Stimulated activated naive CD4-positive, alpha-beta T cell treated with Interleukin-2 at 50 U/mL for 16 hours (primary cell): ENCODE measurements around the gene PALMD.

ENCODE experiments used
- DNase-seq: peaks from one replicate; lab custom pipeline; 2025; lab: John Stamatoyannopoulos, UW

Gene PALMD, protein sequence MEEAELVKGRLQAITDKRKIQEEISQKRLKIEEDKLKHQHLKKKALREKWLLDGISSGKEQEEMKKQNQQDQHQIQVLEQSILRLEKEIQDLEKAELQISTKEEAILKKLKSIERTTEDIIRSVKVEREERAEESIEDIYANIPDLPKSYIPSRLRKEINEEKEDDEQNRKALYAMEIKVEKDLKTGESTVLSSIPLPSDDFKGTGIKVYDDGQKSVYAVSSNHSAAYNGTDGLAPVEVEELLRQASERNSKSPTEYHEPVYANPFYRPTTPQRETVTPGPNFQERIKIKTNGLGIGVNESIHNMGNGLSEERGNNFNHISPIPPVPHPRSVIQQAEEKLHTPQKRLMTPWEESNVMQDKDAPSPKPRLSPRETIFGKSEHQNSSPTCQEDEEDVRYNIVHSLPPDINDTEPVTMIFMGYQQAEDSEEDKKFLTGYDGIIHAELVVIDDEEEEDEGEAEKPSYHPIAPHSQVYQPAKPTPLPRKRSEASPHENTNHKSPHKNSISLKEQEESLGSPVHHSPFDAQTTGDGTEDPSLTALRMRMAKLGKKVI

DNA sequence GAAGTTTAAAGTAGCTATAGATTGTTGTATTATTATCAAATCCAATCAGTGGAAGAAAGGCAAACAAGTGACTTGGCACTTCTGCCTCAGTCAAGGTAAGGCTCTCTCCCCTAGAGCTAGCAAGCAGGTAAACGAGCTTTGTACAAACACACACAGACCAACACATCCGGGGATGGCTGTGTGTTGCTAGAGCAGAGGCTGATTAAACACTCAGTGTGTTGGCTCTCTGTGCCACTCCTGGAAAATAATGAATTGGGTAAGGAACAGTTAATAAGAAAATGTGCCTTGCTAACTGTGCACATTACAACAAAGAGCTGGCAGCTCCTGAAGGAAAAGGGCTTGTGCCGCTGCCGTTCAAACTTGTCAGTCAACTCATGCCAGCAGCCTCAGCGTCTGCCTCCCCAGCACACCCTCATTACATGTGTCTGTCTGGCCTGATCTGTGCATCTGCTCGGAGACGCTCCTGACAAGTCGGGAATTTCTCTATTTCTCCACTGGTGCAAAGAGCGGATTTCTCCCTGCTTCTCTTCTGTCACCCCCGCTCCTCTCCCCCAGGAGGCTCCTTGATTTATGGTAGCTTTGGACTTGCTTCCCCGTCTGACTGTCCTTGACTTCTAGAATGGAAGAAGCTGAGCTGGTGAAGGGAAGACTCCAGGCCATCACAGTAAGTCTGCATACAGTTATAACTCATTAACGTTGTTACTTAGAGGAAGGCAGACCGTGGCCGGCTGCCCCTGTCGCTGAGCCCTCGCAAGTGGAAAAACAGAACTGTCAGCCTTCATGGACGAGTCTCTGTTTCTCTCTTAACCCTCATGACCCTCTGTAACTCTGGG lies at the start of gene PALMD:
Gene PALMD (plus strand): TSS at position 415 of the 833 bp plus-strand sequence. CDS start 205 bp downstream, at position 620.
- DNase-seq: no peak

DNA sequence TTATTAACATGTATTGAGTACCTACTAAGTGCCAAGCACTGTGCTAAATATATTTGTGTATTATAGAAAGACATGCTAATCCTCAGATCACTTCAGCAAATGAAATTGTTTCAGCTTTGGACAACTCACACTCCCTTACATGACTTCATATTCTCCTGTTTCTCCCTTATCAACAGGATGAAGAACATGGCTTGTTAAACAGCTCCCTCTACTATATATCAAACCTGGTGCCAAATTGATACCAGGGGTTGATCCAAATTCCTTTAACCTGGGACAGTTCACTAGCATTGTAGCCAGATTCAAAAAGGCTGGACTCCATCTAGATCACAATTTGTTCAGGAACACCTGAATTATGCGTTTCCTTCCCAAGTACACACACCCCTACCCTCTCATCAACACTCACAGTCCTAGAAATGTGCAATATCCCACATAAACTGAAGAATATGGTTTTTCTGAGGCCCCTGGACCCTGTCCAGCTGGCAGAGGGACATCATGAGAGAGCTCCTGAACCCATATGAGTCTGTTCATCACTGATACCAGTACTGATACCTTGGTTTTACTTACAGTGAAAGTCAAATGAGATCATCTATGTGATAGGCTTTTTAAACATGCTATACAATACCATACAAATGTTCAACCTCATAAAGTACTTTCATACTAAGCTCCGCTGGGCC lies 47.0 kb upstream of the PALMD start:
- DNase-seq: no peak

DNA sequence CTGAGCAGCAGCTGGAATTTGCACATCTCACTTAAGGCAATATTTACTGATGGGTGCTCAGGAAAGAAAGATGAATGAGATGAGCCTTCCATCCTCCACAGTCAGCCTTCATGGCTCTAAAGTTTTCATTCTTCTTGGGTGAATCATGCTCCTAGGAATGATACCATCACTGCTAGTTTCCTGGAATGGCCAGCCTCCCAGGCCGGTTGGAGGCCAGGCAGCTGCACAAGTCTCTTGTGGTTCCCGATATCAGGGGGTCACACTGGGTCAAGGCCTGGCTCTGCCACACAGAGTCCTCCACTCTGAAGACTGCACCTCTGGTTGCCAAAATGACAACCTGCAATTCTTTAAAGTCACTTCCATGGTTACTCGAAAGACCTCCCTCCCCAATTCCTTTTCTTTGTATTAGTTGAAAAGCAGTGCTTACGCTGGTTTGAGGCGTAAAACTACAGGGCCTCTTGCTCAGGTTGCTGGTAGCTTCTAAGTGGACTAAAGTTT lies 46.2 kb upstream of the PALMD start:
- DNase-seq: no peak

DNA sequence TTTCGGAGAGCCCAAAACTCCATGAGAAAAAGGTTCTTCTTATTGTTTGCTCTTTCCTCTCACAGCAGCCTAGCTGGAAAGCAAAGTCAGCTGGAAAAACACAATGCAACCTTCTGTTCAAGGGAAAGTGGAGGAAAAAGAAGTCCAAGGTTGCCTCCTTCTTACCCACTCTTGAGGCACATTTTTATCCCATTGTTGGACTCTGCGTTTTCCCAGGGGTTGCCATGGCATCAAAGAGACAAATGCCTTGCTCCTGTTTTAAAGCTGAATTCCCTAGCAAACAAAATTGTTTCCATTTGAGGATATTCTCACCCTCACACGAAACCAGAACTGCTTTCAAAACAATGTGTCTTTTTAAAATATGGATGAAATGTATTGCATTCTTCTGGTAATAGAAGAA lies 45.1 kb upstream of the PALMD start:
- DNase-seq: no peak

DNA sequence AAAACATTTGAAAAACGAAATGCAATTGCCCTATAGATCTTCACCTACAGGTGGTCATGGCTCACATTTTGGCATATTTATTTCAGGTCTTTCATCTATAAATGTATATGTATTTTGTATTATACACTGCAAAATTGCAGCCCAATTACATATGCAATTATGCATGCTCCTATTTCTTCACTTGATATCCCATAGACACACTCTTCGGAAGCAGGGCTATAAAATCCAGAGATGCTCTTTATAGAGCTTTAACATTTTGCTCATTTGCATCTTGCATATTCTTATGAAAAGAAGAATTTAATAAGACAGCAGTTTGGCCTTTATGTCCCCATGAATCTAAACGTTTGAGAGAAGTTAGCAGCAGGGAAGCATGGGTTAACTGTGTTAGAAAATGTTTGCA lies 44.7 kb upstream of the PALMD start:
- DNase-seq: no peak

DNA sequence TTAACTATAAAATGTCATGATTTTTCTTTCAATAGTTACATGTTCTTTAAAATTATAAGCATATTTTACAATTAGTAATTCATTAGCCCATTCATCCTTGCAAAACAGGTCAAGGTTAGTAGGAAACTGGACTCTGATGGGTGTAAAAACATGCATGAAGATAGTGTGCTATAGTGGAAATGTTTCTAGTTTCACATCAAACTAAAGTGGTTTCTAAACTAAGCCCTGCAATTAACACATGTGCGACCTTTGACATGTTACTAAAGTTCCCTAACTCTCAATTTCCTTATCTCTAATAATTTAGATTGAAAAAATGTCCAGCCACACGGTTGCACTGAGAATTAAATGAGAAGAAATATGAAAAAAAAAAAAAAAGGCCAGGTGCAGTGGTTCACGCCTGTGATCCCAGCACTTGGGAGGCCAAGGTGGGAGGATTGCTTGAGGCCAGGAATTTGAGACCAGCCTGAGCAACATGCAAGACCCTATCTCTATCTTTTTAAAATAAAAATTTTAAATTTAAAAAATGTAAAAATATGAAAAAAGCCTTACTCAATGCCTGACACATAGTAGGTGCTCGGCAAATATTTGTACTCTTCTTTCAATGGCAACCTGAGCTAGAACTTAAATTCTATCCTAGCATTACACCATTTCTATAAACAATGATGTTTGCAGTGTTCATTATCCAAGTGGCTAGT lies 44.1 kb upstream of the PALMD start:
- no peak for DNase-seq

DNA sequence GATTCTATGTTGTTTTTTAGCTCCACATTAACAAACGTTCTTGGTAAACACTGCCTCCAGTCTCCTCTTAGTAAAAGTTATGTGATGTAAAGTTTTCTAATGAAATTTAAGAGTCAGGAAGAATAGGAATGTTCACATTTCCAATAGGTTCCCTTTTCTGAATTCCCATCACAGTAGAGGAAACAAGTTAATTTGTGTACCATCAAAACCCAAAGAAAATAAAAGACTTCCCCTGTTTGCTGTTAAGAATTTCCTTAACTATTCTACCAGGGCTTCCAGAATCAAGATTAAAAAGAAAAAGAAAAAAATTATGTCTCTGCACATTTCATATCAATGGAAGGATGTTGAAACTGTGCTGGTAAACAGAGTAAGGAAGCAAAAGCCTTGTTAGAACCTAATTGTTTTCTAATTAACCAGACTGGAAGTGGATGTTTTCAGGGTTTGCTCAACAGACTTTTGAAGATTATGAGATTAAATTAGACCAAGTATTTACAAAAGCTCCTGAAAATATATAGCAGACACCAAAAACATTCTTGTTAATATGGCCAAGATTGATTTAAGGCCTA lies 43.4 kb upstream of the PALMD start:
- no peak for DNase-seq

DNA sequence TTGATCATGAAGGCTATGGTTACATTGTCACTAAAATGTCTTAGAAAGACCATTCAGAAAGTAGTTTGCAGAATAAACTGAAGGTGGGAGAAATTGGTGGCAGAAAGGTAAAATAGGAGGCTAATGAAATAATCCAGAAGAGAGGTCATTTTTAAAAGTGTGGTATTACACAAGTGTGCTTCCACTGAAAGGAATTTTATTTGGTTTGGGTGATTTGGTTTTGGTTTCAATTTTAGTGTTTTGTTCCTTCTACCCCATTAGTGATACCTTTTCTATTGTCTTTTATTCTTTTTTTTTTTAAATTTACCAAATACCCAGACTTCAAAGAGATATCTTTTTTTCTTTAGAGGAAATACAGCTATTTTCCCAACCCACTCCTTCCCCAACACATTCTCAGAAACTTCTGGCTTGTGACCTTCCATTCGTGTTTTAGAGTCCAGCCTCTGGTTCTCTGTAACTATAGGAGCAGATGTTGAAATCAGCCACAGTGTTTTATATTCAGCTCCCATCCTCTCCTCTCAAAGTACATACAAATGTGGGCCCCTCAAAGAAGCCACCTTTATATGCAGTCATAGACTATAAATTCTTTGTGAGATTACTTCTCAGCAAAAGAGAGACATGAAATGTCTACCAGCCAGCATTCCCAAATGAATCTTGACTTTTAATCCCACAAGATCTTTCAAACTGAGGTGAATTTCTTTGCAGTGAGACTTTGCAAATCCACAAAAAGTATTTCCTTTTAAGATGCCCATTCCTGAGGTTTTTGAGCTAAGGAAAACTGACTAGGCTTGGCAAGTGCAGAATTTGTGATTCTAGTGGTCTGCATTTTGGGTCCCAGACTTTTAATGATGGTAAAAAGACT lies 42.0 kb upstream of the PALMD start:
- no peak for DNase-seq

DNA sequence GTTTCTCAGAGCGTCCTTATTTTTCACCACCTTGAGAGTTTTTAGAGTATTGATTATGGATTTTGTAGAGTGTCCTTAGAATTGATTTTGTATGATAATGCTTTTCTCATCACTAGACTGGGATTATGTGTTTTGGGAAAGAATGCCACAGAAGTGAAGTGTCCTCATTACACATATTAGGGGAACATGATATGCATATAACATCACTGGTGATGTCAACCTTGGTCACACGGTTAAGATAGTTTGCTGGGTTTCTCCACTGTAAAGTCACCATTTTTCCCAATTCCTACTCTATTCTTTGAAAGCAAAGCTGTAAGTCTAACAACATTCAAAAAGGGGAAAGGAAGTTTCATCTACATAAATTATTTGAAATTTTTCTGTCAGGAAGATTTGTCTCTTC lies 39.6 kb upstream of the PALMD start:
- no peak for DNase-seq

DNA sequence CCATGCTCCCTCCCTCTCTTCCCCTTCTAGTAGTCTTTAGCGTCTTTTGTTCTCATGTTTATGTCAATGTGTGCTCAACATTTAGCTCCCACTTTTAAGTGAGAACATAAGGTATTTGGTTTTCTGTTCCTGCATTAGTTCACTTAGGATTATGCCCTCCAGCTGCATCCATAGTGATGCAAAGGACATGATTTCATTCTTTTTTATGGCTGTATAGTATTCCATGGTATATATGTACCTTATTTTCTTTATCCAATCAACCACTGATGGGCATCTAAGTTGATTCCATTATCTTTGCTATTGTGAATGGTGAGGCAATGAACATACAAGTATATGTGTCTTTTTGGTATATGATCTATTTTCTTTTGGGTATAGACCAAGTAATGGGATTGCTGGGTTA lies 38.3 kb upstream of the PALMD start:
- no peak for DNase-seq

DNA sequence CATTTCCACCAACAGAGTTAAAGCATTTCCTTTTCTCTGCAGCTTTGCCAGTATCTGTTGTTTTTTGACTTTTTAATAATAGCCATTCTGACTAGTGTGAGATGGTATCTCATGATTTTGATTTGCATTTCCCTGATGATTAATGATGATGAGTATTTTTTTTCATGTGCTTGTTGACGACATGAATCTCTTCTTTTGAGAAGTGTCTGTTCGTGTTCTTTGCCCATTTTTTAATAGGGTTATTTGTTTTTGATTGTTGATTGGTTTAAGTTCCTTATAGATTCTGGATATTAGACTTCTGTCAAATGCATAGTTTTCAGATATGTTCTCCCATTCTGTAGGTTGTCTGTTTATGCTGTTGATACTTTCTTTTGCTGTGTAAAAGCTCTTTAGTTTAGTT lies 37.9 kb upstream of the PALMD start:
- no peak for DNase-seq

DNA sequence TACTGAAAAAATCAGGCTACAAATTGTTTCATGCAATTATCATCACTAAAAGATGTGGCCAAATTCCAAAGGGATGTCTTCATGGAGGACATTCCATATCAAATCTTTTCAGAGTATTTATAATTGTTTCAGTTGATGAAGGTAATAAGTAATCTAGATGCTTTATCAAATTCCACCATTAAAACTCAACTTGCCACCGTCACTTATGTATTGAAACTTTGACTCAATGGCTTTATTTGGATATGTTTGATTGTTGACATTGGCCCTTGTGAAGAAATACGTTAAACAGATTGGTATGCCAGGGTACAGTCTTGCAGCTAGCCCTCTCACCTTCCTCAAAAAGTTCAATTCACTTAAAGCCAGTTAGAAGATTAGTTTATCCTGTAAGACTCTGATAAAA lies 32.2 kb upstream of the PALMD start:
- DNase-seq: no peak

DNA sequence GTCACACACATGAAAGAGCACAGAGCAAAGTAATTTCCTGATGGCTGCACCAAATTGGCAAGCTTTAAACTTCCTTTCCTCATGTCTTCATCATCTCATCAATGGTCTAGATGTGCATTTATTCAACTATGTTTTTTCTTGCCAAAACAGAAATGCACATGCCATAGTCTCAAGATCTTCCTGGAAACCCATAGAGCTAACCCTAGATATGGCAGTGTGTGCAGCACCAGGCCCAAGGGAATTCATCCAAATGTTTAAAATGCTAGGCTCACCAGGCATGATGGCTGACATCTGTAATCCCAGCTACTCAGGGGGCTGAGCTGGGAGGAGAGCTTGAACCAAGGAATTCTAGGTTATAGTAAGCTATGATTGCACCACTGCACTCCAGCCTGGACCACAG lies 31.2 kb upstream of the PALMD start:
- DNase-seq: no peak

DNA sequence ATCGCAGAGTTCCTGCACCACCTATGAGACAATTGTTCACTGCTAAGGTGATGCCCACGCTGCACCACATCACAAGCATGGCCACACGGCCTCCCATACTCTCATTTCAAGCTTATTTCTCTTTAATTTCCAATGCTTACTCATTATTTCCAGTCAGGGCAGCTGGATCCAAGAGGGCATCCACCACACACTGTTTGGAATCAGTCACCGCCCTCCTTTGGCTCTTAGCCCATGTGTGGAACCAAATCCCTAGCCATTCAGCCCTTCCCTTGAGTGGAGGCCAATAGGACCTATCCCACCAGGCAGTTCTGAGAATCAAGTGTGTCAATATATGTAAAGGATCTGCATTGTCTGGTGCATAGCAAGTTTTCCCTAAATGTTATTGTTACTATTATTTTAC lies 26.3 kb upstream of the PALMD start:
- no peak for DNase-seq

DNA sequence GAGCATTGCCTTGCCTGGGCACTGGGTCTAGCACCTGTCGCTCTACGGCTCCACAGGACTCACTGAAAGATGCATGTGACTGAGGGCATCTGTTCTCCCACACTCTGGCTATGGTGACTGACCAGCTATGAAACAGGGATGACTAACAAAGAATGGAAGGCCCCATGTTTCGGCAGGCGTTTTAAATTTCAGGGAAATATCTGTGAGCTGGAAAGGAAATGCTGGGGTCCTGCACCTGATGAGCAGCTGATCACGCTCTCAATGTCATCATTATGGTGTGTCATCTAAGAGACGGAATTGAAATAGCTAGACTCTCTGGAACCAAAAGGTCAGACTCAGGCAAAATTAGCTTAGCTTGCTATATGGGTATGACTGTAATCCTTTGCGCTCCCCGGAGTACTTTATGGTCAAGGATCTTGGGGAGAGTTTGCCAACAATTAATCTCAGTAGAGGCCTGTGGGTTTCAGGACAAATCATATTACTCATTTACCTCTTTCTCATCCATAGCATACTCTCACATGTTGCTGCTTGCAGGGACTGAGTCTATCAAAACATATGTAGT lies 24.5 kb upstream of the PALMD start:
- DNase-seq: no peak

DNA sequence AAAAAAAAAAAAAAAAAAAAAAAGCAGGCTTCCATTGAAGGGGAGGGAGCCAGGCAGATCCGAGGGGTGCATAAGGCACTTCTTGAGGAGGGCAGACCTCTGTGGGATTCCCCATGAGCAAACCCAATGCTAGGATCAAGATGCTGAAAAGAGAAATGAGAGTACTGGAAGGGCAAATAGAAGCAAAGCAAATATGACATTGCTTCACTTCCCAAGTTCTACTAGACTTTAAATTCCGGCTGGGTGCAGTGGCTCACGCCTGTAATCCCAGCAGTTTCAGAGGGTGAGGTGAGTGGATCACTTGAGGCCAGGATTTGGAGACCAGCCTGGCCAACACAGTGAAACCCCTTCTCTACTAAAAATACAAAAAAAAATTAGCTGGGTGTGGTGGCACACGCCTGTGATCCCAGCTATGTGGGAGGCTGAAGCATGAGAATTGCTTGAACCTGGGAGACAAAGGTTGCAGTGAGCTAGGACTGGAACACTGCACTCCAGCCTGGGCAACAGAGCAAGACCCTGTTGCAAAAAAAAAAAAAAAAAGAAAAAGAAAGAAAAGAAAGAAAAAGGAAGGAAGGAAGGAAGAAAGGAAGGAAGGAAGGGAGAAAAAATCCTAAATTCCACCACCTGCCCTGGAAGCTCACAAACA lies 23.1 kb upstream of the PALMD start:
- DNase-seq: no peak

DNA sequence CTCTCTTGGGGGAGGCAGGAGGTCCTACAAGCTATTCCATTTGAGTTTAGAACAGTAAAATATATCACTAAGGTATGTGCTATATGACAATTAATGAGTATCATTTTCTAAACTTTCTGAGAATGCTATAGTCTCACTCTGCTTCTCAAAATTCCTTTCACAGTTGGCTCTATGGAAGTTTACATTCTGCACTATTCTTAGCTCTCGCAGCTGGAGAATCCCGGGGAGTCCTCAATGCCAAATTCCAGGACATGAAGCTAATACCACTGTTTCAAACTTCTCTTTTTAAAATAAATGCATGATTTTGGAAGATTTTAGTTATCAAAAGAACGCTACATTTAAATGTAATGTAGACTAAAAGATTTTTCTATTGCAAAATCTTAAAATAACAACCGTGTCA lies 22.4 kb upstream of the PALMD start:
- no peak for DNase-seq

DNA sequence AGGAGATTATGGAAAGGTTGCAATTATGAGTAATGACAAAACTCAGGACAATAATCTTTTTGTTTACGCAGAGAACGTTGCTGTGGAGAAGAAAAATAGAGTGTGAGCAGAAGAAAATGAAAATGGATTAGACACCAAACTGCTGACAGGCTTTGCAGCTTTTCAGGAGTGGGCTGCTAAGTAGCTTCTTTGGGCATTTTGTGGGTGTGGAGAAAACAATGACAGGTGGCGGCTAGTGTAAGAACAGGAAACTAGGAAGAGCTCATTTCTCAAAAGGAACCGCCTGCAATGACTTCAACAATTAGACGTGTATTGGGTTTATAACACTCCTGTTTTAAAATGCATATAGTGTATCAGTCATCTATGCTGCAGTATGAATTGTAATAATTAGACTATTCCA lies 18.3 kb upstream of the PALMD start:
- no peak for DNase-seq

DNA sequence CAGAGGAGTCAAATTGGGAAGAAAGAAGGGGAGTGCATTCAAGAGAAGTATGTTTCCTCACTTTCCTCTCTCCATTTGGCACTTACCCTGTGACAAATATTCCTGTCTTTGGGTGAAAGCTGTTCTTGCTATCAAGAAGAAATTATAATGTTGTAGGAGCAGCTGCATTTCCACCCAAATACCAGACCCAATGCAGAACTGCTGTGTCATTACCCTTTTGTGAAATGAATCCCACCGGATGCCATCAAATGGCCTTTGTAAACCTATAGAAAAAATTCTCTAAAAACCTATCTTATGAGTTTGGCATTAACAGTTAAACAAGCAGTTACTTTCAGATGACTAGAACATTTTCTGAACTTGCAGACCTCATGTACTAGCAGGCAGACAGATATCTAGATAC lies 16.7 kb upstream of the PALMD start:
- DNase-seq: no peak
